ENCODE results near the gene SNHG17.
"Not testable (repeated sequence)": the region's sequence is repeated elsewhere in the genome, so short reads cannot be mapped to it uniquely, and the experiment has no call there.

The SNHG17 gene

DNA sequence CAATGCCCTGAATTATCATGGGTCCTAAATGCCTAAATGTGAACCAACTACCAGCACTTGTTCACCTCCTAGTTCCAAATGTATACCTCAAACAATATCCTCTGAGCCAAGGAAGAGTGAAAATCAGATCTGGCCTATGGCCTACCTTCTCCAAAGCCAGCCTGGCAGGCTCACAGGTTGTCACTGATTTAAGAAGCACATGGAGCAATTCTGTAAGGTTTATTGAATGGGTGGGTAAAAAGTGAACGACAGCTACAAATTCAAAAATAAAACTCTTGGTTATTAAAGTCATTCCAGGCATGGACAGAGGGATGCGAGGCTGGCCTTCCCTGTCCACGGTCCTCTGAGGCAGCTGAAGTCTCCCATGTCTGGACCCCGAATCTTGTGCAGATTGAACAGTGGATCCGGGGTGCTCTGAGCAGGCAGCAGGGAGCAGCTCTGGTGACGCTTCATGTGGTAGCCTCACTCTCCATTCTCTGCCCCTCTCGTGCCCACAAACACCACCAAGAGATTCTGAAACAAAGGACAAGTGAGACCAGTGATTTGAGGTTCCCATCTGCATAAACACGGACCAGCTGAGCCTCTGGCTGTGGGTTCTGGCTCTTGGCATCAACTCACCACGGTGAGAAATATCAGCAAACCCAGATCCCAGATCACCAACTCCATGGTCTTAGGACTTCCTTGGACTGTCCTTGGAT lies 14.6 kb downstream of the SNHG17 start:
- DNase-seq (ENCODE audit: low spot score) = no peak

GRCh38 chr20:38418509-38419204 lies 16.5 kb downstream of the SNHG17 start:
- DNase-seq (ENCODE audit: low spot score) = no peak

GRCh38 chr20:38414769-38415450 lies 20.2 kb downstream of the SNHG17 start:
- DNase-seq (ENCODE audit: low spot score) = no peak

GRCh38 chr20:38412877-38413577 lies 22.1 kb downstream of the SNHG17 start:
- DNase-seq (ENCODE audit: low spot score) = no peak

- DNase-seq (ENCODE audit: low spot score) = not testable (repeated sequence)
Measured at GRCh38 chr20:38407822-38408221, 27.3 kb downstream of the SNHG17 start.

DNA sequence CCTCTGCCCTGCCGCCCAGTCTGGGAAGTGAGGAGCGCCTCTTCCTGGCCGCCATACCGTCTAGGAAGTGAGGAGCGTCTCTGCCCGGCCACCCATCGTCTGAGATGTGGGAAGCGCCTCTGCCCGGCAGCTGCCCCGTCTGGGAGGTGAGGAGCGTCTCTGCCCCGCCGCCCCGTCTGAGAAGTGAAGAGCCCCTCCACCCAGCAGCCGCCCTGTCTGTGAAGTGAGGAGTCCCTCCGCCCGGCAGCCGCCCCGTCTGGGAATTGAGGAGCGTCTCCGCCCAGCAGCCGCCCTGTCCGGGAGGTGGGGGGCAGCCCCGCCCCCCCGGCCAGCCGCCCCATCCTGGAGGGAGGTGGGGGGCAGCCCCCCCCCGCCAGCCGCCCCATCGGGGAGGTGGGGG lies 27.8 kb downstream of the SNHG17 start:
- DNase-seq (ENCODE audit: low spot score) = no peak

GRCh38 chr20:38406476-38406875 lies 28.7 kb downstream of the SNHG17 start:
- no peak for DNase-seq (ENCODE audit: low spot score)

DNA sequence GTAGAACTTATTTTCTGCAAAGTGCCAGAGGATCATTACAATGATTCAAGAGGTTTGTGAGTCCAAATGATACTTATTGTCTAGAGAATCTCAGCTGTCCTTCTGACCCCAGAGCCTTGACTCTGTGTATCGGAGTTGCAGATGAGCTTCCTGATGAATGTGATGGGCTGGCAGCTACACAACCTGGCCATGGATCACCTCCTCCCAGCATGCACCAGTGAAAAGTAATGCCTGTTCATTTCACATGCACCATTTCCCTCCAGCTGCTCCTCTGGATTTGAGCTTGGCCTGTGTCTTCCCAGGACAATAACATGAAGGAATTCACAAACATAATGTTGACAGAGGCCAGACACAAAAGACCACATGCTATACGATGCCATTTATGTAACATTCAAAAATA lies 30.0 kb downstream of the SNHG17 start:
- DNase-seq (ENCODE audit: low spot score) = no peak

GRCh38 chr20:38404016-38404415 lies 31.1 kb downstream of the SNHG17 start:
- no peak for DNase-seq (ENCODE audit: low spot score)

DNA sequence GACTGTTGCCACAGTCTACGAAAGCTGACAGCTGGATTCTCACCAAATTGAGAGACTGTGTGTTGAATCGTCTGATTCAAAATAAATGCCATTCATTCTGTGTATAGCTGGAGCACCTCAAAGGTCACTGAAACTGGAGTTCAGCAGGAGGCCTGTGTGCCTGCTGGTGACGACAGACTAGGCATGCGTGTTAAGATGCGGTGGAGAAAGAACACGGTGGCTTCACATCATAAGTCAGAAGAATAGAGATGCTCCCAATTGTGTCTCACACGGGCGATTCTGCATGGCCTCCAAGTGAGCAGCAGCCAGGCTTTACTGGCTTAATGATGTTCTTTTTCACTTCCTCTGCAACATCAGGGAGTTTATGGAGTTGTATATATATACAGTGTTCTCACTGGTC lies 32.3 kb downstream of the SNHG17 start:
- DNase-seq (ENCODE audit: low spot score) = no peak

- DNase-seq (ENCODE audit: low spot score) = no peak
Measured at GRCh38 chr20:38402089-38402488, 33.0 kb downstream of the SNHG17 start.

- not testable (repeated sequence) for DNase-seq (ENCODE audit: low spot score)
Measured at GRCh38 chr20:38395751-38396395, 39.3 kb downstream of the SNHG17 start.

GRCh38 chr20:38395165-38395564 lies 40.0 kb downstream of the SNHG17 start:
- DNase-seq (ENCODE audit: low spot score) = no peak

DNA sequence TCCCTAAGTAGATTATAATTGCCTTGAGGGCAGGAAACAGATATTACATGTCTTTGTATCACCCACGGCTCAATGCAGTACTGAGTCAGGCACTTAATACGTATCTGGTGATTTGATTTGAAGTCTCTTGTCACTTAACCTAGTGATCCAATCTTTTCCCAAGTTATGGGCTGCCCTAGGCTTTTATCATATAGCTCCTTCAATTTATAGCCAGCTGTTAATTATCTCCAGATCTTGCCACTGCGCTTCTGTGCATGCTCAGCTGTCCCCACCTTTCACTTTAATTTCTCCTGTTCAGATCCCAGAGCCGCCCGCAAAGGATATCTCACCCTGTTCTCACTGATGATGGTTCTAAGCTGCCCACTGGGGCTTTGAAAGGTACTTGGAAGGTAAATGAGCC lies 41.9 kb downstream of the SNHG17 start:
- no peak for DNase-seq (ENCODE audit: low spot score)

DNA sequence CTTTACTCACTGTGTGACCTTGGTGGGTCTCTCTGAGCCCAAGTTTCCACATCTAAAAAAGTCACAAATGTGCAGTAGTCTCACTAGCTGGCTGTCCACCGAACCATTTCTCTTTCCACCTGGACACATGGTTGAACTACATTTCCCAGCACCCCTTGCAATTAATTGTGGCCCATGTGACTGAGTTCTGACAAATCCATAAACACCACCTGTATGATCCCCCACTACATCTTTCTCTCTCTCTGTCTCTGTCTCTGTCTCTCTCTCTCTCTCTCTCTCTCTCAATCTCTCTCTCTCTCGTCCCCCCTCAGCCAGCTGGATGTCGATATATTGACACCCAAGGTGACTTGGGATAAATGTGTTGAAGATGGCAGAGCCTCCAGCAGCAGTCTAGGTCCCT lies 42.8 kb downstream of the SNHG17 start:
- DNase-seq (ENCODE audit: low spot score) = no peak

DNA sequence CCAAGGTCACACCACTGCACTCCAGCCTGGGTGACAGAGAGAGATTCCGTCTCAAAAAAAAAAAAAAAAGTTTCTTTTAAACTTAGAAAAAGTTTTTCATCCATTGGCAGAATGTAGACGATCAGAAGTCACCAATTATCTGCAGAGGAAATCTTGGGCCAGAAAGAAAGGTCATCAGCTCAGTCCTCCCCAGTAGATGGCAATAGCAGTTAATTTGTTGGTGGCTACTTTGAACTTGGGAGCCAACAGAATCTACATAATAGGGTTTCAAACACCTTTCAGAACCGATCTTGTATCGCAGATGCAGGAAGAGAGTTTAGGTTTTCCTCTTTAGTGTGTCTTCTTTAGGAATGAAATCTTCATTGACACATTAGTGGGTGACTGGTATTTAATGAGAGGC lies 47.2 kb downstream of the SNHG17 start:
- DNase-seq (ENCODE audit: low spot score) = peak; percentile 21

DNA sequence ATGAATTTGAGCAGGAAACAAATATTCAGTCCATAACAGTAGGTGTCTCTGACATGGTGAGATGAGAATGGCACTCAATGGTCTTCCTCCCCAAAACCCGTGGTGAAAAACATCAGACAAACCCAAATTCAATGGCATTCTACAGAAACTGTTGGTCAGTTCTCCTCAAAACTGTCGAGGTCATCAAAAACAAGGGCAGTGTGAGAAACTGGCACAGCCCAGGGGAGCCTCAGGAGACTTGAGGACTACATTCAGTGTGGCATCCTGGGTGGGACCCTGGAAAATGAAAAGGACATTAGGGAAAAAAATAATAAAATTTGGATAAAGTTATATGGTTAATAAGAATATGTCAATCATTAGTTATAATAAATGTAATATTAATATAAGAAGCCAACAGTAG lies 48.3 kb downstream of the SNHG17 start:
- DNase-seq (ENCODE audit: low spot score) = no peak

- DNase-seq (ENCODE audit: low spot score) = no peak
Measured at GRCh38 chr20:38386004-38386403, 49.1 kb downstream of the SNHG17 start.

- DNase-seq (ENCODE audit: low spot score) = no peak
Measured at GRCh38 chr20:38383147-38383546, 52.0 kb downstream of the SNHG17 start.

DNA sequence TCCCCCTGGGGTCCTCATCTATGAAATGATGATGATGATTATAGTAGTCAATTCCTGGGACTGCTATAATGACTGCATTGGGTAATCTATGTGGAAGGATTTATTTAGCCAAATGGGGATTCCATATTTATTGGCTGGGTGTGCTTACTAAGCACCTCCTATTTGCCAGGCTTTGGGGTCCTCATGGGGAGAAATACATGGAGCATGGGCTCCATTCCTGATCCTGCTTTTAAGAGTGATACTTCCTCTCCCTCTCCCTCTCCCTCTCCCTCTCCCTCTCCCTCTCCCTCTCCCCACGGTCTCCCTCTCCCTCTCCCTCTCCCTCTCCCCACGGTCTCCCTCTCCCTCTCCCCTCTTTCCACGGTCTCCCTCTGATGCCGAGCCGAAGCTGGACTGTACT lies 57.3 kb downstream of the SNHG17 start:
- DNase-seq (ENCODE audit: low spot score) = not testable (repeated sequence)

GRCh38 chr20:38377039-38377685 lies 58.0 kb downstream of the SNHG17 start:
- DNase-seq (ENCODE audit: low spot score) = no peak

- DNase-seq (ENCODE audit: low spot score) = no peak
Measured at GRCh38 chr20:38373898-38374297, 61.2 kb downstream of the SNHG17 start.
